ENCODE data around the gene ADH7.

DNA sequence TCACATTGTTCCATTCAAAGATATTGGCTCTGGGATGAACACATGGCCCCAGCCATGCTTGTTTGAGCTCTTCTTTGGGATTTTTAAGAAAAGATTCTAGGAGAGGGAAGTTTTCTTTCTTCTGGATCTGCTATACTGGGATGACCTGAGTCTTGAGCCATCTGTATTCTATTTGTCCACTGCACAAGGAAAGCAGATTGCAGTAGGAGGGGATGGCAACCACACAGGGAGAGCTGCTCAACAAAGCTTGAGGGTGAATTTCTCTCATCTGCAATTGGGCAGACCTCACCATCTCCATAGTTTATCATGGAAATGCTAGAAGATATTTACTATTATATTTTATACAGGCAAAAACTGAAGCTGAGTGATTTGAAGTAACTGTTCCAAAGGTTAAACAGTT is 34.3 kb downstream of the ADH7 start:
- TF ChIP-seq, protein P1, sequence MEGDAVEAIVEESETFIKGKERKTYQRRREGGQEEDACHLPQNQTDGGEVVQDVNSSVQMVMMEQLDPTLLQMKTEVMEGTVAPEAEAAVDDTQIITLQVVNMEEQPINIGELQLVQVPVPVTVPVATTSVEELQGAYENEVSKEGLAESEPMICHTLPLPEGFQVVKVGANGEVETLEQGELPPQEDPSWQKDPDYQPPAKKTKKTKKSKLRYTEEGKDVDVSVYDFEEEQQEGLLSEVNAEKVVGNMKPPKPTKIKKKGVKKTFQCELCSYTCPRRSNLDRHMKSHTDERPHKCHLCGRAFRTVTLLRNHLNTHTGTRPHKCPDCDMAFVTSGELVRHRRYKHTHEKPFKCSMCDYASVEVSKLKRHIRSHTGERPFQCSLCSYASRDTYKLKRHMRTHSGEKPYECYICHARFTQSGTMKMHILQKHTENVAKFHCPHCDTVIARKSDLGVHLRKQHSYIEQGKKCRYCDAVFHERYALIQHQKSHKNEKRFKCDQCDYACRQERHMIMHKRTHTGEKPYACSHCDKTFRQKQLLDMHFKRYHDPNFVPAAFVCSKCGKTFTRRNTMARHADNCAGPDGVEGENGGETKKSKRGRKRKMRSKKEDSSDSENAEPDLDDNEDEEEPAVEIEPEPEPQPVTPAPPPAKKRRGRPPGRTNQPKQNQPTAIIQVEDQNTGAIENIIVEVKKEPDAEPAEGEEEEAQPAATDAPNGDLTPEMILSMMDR (conservative IDR thresholded peaks at IDR 0.05; ENCODE audit: low read depth, low read length), result no peak
- no peak for TF ChIP-seq EZH2 (IDR thresholded peaks at IDR 0.05; ENCODE audit: borderline replicate concordance, low read depth, low read length, poor library complexity, severe bottlenecking)

Measured in A673 (cell line).